T-helper 2 cell treated with Interferon-gamma antibody and Interleukin-4, amounts not matched to agents 5 μg/mL and 100 μg/mL, for 36 hours (primary cell): ENCODE results near the gene NFIC.
"Not testable (repeated sequence)": the region's sequence is repeated elsewhere in the genome, so short reads cannot be mapped to it uniquely, and the experiment has no call there.

Source experiments
- DNase-seq: peaks from one replicate; pipeline ENCODE4 v3.0.0; 2021; ENCODE audit warnings: low spot score
- H3K27ac Mint-ChIP-seq: one replicate; pipeline ENCODE4 v1.8.0; 2021; ENCODE audit warnings: mild to moderate bottlenecking, mixed read lengths
- H3K27me3 Mint-ChIP-seq: one replicate; pipeline ENCODE4 v1.8.0; 2021; ENCODE audit warnings: low read depth, mixed read lengths
- H3K36me3 Mint-ChIP-seq: one replicate; pipeline ENCODE4 v1.8.0; 2021; ENCODE audit warnings: low read depth, mixed read lengths
- H3K4me1 Mint-ChIP-seq: one replicate; pipeline ENCODE4 v1.8.0; 2021; ENCODE audit warnings: low read depth, mixed read lengths
- H3K4me3 Mint-ChIP-seq: one replicate; pipeline ENCODE4 v1.8.0; 2022; ENCODE audit warnings: mild to moderate bottlenecking, moderate library complexity, mixed read lengths
- H3K9me3 Mint-ChIP-seq: one replicate; pipeline ENCODE4 v1.8.0; 2021; ENCODE audit warnings: mixed read lengths

The NFIC gene

DNA sequence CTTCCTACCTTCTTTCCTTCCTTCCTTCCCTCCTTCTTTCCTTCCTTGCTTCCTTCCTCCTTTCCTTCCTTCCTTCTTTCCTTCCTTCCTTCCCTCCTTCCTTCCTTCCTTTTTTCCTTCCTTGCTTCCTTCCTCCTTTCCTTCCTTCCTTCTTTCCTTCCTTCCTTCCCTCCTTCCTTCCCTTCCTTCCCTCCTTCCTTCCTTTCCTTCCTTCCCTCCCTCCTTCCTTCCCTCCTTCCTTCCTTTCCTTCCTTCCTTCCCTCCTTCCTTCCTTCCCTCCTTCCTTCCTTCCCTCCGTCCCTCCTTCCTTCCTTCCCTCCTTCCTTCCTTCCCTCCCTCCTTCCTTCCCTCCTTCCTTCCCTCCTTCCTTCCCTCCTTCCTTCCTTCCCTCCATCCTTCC is 34.2 kb upstream of the NFIC start:
- H3K4me3 Mint-ChIP-seq, DNase-seq, H3K4me1 Mint-ChIP-seq, H3K36me3 Mint-ChIP-seq, H3K9me3 Mint-ChIP-seq, H3K27me3 Mint-ChIP-seq, H3K27ac Mint-ChIP-seq: not testable (repeated sequence)

DNA sequence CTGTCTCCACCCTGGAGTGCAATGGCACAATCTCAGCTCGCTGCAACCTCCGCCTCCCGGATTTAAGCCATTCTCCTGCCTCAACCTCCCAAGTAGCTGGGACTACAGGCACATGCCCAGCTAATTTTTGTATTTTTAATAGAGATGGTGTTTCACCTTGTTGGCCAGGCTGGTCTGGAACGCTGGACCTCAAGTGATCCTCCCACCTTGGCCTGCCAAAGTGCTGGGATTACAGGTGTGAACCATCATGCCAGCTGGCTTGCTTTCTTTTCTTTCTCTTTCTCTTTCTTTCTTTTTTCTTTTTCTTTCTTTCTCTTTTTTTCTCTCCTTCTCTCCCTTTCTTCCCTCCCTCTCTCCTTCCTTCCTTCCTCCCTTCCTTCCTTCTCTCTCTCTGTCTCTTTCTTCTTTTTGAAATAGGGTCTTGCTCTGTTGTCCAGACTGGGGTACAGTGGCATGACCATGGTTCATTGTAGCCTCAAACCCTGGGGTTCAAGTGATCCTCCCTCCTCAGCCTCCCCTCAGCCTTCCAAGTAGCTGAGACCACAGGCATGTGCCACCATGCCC is 33.3 kb upstream of the NFIC start:
- H3K9me3 Mint-ChIP-seq = no peaks in the 10 kb centered on the region
- H3K27ac Mint-ChIP-seq = no peak overlapping the region
- H3K4me1 Mint-ChIP-seq = no peaks in the 10 kb centered on the region
- no peaks in the 10 kb centered on the region for H3K36me3 Mint-ChIP-seq
- DNase-seq = no peak
- H3K27me3 Mint-ChIP-seq = no peaks in the 10 kb centered on the region
- no peak overlapping the region for H3K4me3 Mint-ChIP-seq

DNA sequence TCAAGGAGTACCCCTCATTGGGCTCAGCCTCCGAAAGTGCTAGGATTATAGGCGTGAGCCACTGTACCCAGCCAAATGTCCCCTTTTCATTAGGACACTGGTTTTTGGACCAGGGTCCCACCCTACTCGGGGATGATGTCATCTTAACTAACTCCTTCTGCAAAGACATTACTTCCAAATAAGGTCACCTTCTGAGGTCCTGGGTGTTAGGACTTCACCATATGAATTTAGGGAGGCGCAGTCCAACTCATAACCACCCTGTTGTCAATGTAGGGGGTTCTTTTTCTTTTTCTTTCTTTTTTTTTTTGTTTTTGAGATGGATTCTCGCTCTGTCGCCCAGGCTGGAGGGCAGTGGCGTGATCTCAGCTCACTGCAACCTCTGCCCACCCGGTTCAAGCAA is 32.7 kb upstream of the NFIC start:
- no peak overlapping the region for H3K4me3 Mint-ChIP-seq
- no peaks in the 10 kb centered on the region for H3K36me3 Mint-ChIP-seq
- no peaks in the 10 kb centered on the region for H3K9me3 Mint-ChIP-seq
- H3K27me3 Mint-ChIP-seq = no peaks in the 10 kb centered on the region
- DNase-seq = no peak
- peaks cover 3% of the 10 kb centered on the region for H3K4me1 Mint-ChIP-seq
- no peak overlapping the region for H3K27ac Mint-ChIP-seq

DNA sequence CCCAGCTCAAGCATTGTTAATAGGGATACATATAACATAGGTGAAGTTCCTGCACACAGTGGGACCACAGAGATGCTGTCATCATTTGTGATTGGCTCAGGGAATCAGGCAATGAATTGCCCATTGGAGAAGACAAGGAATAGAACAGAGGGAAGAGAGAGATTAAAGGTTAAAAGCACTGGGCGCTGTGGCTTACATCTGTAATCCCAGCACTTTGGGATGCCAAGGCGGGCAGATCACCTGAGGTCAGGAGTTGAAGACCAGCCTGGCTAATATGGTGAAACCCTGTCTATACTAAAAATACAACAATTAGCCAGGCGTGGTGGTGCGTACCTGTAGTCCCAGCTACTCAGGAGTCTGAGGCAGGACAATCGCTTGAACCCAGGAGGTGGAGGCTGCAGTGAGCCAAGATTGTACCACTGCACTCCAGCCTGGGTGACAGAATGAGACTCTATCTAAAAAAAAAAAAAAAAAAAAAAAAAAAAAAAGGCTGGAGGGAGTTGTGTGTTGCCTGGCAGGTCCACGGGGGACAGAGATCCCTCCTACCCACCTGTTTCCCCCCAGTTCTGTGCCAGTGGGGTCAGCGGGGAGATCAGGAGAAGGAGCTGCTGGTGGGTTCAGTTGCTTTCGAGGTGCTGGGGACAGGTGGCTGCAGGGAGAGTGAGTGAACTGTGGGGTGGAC is 31.5 kb upstream of the NFIC start:
- not testable (repeated sequence) for H3K27ac Mint-ChIP-seq, H3K4me3 Mint-ChIP-seq, H3K36me3 Mint-ChIP-seq, H3K27me3 Mint-ChIP-seq, DNase-seq, H3K9me3 Mint-ChIP-seq, H3K4me1 Mint-ChIP-seq

DNA sequence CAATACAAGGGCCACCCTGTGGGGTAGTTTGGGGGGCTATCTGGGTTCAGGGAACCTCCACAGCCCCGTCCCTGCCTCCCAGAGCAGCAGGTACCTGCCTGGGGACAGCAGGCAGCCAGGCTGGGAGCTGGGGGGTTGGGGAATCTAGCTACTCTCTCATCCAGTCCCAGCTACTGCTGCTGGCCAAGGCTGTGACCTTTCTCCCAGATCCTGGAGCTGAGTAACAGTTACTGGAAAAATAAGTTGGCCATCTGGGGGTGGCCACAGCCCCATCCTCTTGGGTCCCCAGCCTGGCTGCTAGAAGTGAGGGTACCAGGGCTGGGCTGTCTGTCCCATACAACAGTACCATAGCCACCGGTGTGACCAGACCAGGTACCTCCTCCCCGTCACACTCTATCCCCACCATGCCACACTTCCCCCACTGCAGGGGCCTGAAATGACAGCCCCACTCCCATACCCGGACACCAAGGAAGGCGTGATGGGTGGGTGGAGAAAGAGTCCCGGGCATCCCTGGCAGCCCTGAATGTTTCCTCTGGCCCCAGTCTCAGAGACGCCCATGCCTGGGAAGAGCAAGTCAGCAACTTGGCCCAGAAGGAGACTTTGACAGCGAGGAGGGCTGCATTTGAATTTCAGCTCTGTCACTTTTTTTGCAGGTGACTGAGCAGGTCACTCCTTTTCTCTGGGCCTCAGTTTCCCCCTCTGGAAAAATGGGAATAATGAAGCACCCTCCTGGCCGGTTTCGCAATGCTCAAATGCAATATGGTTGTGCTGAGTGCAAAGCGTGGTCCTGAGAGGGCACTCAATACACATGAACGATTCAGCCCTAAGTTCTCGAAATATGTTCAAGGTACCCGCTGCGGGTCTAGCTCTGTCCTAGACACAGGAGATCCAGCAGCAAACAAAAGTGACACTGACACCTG is 30.7 kb upstream of the NFIC start:
- DNase-seq = no peak
- Mint-ChIP-seq H3K4me1 (peaks cover 5% of the 10 kb centered on the region), H3K27ac (no peak overlapping the region), H3K27me3 (no peaks in the 10 kb centered on the region), H3K36me3 (no peaks in the 10 kb centered on the region), H3K4me3 (no peak overlapping the region), H3K9me3 (no peaks in the 10 kb centered on the region)

DNA sequence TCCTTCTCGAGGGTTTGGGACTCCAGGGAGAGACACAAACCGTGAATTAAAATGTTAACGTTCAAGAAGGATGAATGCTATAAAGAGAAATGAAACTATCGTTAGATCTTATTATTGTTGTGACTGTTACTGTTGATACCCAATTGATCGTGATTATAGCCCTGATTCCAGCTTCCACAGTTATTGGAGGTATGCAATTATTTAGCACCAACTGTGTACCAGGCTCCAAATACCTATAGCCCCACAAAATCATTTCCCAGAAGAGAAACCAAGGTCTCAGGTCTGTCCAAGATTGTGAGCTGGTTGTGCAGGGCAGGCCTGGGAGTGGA is 30.1 kb upstream of the NFIC start:
- no peak for DNase-seq
- Mint-ChIP-seq H3K27ac (no peak overlapping the region), H3K9me3 (no peaks in the 10 kb centered on the region), H3K36me3 (no peaks in the 10 kb centered on the region), H3K27me3 (no peaks in the 10 kb centered on the region), H3K4me3 (no peak overlapping the region), H3K4me1 (peaks cover 5% of the 10 kb centered on the region)

DNA sequence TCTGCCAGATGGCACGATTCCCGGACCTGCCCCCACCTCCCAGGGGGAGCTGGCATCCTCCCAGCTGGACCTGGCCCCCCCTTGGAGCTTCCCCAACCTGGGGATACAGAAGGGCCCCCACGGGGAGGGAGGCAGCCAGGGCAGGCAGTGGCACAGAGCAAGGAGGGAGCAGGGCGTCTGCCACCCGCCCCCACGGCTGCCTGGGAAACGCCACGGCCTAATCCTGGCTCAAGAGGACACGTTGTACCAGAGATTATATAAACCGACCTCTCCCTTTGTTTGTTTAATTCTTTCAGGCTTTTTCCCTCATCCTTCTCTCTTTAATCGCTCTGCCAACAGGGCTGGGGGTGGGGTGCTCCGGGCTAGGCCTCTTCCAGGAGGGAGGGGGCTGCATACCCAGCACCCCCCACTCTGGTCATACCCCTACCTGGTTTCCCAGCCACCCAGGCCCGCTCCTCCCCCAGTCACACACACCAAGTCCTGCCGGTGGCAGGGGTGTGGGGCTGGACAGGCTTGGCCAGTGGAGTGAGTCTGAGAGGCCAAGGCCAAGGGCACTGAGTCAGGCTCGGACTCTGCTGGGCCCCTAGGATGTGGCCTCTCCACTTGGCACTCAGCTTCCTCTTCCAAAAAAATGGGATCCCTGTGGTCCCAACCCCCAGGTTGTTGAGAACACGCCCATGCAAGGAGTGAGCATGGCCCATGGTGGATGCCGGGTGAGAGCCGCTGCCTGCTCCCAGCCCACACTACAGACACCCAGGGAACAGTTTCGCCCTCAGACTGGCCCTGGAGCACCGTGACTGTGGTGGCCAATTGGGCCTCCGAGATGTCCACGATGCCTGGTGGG is 29.5 kb upstream of the NFIC start:
- no peaks in the 10 kb centered on the region for H3K27me3 Mint-ChIP-seq
- DNase-seq = no peak

DNA sequence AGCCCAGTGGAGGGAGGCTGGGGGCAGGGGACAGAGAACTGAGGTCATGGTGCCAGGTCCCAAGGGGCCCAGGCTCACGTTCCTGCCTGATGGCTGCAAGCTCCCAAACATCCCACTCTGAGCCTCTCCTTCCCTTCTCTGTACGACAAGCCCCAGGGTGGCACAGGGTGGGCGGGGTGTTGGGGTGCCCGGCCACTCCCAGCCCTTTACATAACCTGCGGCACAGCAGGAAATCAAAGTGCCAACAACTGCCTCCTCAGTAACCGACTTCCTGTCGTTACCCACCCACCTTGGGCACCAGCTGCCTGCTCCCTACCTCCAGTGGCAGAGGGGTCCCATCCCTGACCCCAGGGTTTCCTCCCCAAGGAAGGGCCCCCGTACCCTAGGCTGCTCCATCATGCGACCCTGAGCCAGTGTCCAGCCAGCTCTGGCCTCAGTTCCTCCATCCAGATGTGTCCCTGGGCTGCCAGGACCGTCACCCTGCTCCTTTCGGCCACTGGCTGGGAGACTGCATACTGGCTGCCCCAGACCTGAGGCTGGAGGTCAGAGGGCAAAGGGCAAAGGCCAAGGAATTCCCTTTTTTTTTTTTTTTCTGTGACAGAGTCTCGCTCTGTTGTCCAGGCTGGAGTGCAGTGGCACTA is 27.7 kb upstream of the NFIC start:
- Mint-ChIP-seq H3K9me3 (no peaks in the 10 kb centered on the region), H3K4me1 (peaks cover 5% of the 10 kb centered on the region), H3K27ac (peak overlapping the region; percentile 10), H3K36me3 (no peaks in the 10 kb centered on the region), H3K27me3 (no peaks in the 10 kb centered on the region), H3K4me3 (no peak overlapping the region)
- no peak for DNase-seq

More for the DNA sequence above, 29.5 kb upstream of the NFIC start:
- Mint-ChIP-seq H3K9me3 (no peaks in the 10 kb centered on the region), H3K4me3 (no peak overlapping the region), H3K4me1 (peaks cover 5% of the 10 kb centered on the region), H3K36me3 (no peaks in the 10 kb centered on the region), H3K27ac (no peak overlapping the region)

DNA sequence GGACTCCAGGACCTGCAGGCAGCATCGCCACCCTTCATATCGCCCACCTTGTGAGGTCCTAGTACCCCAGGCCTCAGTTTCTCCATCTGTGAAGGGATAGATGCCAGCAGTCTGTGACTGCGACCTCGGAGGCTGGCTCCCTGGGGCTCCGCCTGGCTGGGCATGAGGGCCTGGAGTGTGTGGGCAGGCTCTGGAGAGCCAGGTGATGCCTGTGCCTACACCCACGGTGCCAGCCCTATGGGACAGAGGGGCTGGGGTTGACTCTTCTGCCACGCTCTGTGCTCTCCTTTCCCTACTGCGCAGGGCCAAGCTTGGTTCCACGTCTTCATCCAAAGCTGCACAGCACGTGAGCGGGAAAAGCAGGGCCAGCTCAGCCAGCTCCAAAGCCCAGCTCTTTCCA is 26.0 kb upstream of the NFIC start:
- Mint-ChIP-seq H3K4me3 (no peak overlapping the region), H3K36me3 (no peaks in the 10 kb centered on the region), H3K9me3 (no peaks in the 10 kb centered on the region), H3K27me3 (no peaks in the 10 kb centered on the region), H3K27ac (no peak overlapping the region), H3K4me1 (peaks cover 5% of the 10 kb centered on the region)
- DNase-seq = no peak

DNA sequence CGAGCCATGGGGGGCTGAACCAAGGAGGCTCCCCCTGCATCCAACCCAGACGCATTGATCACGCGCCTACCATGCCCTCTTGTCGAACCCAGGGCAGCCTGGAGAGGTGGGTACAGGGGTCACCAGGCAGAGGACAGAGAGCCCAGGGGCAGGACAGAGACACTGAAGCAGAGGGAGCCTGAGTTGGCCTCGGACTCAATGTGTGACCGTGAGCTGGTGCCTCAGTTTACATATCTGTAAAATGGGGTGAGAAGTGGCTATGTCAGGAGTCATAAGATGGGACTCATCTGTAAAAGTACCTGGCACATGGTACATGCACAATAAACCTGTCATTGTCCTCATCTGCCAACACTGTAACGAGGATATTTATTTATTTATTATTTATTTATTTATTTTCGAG is 24.1 kb upstream of the NFIC start:
- Mint-ChIP-seq H3K9me3 (no peaks in the 10 kb centered on the region), H3K27me3 (no peaks in the 10 kb centered on the region), H3K36me3 (no peaks in the 10 kb centered on the region), H3K4me1 (peaks cover 5% of the 10 kb centered on the region), H3K27ac (no peak overlapping the region), H3K4me3 (no peak overlapping the region)
- no peak for DNase-seq

DNA sequence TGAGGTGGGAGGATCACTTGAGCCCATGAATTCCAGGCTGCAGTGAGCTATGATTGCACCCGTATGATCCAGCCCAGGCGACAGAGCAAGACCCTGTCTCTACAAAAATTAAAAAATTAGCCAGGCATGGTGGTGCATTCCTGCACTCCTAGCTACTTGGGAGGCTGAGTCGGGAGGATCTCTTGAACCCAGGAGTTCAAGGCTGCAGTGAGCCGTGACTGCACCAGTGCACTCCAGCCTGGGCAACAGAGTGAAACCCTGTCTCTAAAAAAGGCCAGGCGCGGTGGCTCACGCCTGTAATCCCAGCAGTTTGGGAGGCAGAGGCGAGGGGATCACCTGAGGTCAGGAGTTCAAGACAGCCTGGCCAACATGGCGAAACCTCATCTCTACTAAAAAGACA is 23.4 kb upstream of the NFIC start:
- not testable (repeated sequence) for H3K36me3 Mint-ChIP-seq, H3K4me3 Mint-ChIP-seq, H3K27me3 Mint-ChIP-seq, DNase-seq, H3K9me3 Mint-ChIP-seq, H3K27ac Mint-ChIP-seq, H3K4me1 Mint-ChIP-seq

DNA sequence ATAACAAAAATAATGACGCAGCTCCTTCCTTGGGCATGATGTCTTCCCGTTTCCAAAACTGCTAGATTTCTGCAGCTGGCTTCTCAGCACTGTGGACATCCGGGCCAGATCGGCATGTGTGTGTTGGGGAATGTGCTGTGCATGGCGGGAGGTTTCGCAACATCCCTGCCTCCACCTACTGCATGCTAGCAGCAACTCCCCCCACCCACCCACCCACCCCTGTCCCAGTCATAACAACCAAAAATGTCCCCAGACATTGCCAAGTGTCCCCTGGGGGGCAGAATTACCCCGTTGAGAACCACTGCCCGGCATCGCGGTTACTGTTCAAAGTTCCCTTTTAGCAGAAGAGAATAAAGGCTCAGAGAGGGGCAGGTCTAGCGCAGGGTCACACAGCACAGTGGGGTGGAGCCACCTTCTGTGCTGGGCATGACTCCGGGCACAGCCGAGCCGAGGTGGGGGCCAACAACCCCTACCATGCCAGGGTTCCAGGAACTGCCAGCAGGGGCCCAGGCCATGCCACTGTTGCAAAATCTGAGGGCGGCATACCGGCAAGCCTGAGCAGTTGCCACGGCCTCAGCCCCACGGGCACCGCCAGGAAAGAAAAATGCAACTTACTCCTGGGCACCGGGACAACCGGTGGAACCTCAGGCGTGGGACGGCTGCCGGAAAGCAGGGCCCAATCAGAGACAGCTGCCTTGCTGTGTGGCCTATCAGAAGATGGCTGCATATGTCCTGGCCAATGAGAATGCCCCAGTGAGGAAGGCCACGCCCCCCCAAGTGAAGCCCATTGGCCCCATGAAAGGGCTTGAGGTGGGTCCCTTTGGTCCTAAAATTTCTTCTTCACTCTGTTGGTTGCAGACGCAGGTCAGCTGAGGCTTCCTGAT is 22.5 kb upstream of the NFIC start:
- Mint-ChIP-seq H3K4me1 (peaks cover under 1% of the 10 kb centered on the region), H3K27ac (no peak overlapping the region), H3K36me3 (no peaks in the 10 kb centered on the region), H3K9me3 (no peaks in the 10 kb centered on the region), H3K4me3 (peak overlapping the region; percentile 26), H3K27me3 (no peaks in the 10 kb centered on the region)
- DNase-seq = no peak
